Vagina (tissue), 2 donors: ENCODE results near the gene VWA3A. TPM values are rescaled to one million over a fixed set of nuclear protein-coding genes. Genes with fewer than 3 reads are reported as not detected.

ENCODE experiments used
- DNase-seq, 2 donors: peaks; one replicate each; pipeline ENCODE4 v3.0.0-alpha.2; 2017; ENCODE audit errors: extremely low spot score in 2 of 2
- H3K27ac ChIP-seq: fragments of 200-600 bp; sonication (generic); one replicate; pipeline ENCODE4 v1.5.1; 2019
- H3K27me3 ChIP-seq: fragments of 200-600 bp; sonication (generic); one replicate; pipeline ENCODE4 v1.5.1; 2019
- H3K36me3 ChIP-seq, 2 donors: fragments of 200-600 bp; sonication (generic); one replicate each; pipeline ENCODE4 v1.5.1; 2017 to 2019
- H3K4me1 ChIP-seq: fragments of 200-600 bp; sonication (generic); one replicate; pipeline ENCODE4 v1.5.1; 2019
- H3K4me3 ChIP-seq, 2 donors: fragments of 200-600 bp; sonication (generic); 1 replicate in 1 of 2; 2 replicates in 1 of 2; pipeline ENCODE4 v1.5.1; 2016 to 2019
- H3K9me3 ChIP-seq: fragments of 200-600 bp; sonication (generic); one replicate; pipeline ENCODE4 v1.5.1; 2019
- CTCF ChIP-seq, 3 experiments: fragments of 450-650 bp in 2 of 3; fragments of 200-600 bp in 1 of 3; sonication (generic) in 1 of 3; IDR thresholded peaks; one replicate each; pipeline ENCODE4 v1.5.1; 2017 to 2019; ENCODE audit warnings: antibody characterized with exemption in 3 of 3, mild to moderate bottlenecking in 2 of 3, moderate library complexity in 2 of 3
- POLR2A ChIP-seq, 2 donors: fragments of 450-650 bp; IDR thresholded peaks; one replicate each; pipeline ENCODE4 v1.6.1; 2017; ENCODE audit warnings: antibody characterized with exemption in 2 of 2, mild to moderate bottlenecking in 2 of 2, moderate library complexity in 2 of 2
- POLR2AphosphoS5 ChIP-seq, 2 donors: sonication (generic); formaldehyde crosslinking; IDR thresholded peaks; one replicate each; pipeline ENCODE4 v1.9.0; 2017; ENCODE audit warnings: antibody characterized with exemption in 2 of 2, mild to moderate bottlenecking in 2 of 2, low read depth in 1 of 2; ENCODE audit not compliant: insufficient read depth in 1 of 2
- intact Hi-C: fragments of 100-400 bp; cut with DNase I; formaldehyde crosslinking; loops from one replicate; pipeline ENCODE4 v1.15.1; 2023
- total RNA-seq: library from RNA; depleted of rRNA; stranded (reverse); fragments of >200 nt; gene quantifications from one replicate; pipeline ENCODE4 v1.2.3, GENCODE V29; 2016

The VWA3A gene
- total RNA-seq, 1 donor from 2014 or later = not detected

- H3K9me3 ChIP-seq = no peaks in the 10 kb centered on the region
- TF ChIP-seq POLR2A (IDR thresholded peaks at IDR 0.05) (no peak), POLR2AphosphoS5 (IDR thresholded peaks at IDR 0.05; ENCODE audit: insufficient read depth in 1 of 2, low read depth in 1 of 2) (no peak), CTCF (IDR thresholded peaks at IDR 0.05) (no peak)
- no peak overlapping the region for H3K27ac ChIP-seq
- H3K27me3 ChIP-seq = no peaks in the 10 kb centered on the region
- H3K4me3 ChIP-seq = no peak overlapping the region
- intact Hi-C loops = no loop called here
- peaks cover 8% of the 10 kb centered on the region for H3K4me1 ChIP-seq
- no peaks in the 10 kb centered on the region for H3K36me3 ChIP-seq
- DNase-seq = no peak
These were observed 91.7 kb downstream of the VWA3A start for GRCh38 chr16:22183901-22184614.

GRCh38 chr16:22184615-22184968 is 92.3 kb downstream of the VWA3A start:
- no peak overlapping the region for H3K4me3 ChIP-seq
- intact Hi-C loops = no loop called here
- TF ChIP-seq CTCF (IDR thresholded peaks at IDR 0.05) = no peak
- no peak for TF ChIP-seq POLR2AphosphoS5 (IDR thresholded peaks at IDR 0.05; ENCODE audit: insufficient read depth in 1 of 2, low read depth in 1 of 2)
- TF ChIP-seq POLR2A (IDR thresholded peaks at IDR 0.05) = no peak
- H3K36me3 ChIP-seq = no peaks in the 10 kb centered on the region
- no peaks in the 10 kb centered on the region for H3K9me3 ChIP-seq
- H3K4me1 ChIP-seq = peaks cover 14% of the 10 kb centered on the region
- DNase-seq = no peak
- no peaks in the 10 kb centered on the region for H3K27me3 ChIP-seq
- no peak overlapping the region for H3K27ac ChIP-seq

- DNase-seq = no peak
- Histone ChIP-seq H3K9me3 (no peaks in the 10 kb centered on the region), H3K4me1 (peaks cover 19% of the 10 kb centered on the region), H3K27ac (no peak overlapping the region), H3K27me3 (no peaks in the 10 kb centered on the region), H3K36me3 (no peaks in the 10 kb centered on the region), H3K4me3 (no peak overlapping the region)
- intact Hi-C loops = loop anchor here (5.0 kb wide), 1 partner anchor 184 kb away; the partner anchor contains the start of gene PDZD9
- TF ChIP-seq POLR2A (IDR thresholded peaks at IDR 0.05) (no peak), POLR2AphosphoS5 (IDR thresholded peaks at IDR 0.05; ENCODE audit: insufficient read depth in 1 of 2, low read depth in 1 of 2) (no peak), CTCF (IDR thresholded peaks at IDR 0.05) (no peak)
These were observed 94.2 kb downstream of the VWA3A start for GRCh38 chr16:22186517-22186916.

GRCh38 chr16:22188267-22188594 is 95.9 kb downstream of the VWA3A start:
- Histone ChIP-seq H3K4me3 (no peak overlapping the region), H3K9me3 (no peaks in the 10 kb centered on the region), H3K27ac (peak overlapping the region; percentile 97), H3K36me3 (no peaks in the 10 kb centered on the region), H3K27me3 (no peaks in the 10 kb centered on the region), H3K4me1 (peaks cover 36% of the 10 kb centered on the region)
- intact Hi-C loops = loop anchor here (5.0 kb wide), 1 partner anchor 186 kb away; the partner anchor contains the start of gene PDZD9
- no peak for DNase-seq
- TF ChIP-seq CTCF (IDR thresholded peaks at IDR 0.05) = no peak
- TF ChIP-seq POLR2AphosphoS5 (IDR thresholded peaks at IDR 0.05; ENCODE audit: insufficient read depth in 1 of 2, low read depth in 1 of 2) = no peak
